ENCODE results near the gene ISCU.

DNA sequence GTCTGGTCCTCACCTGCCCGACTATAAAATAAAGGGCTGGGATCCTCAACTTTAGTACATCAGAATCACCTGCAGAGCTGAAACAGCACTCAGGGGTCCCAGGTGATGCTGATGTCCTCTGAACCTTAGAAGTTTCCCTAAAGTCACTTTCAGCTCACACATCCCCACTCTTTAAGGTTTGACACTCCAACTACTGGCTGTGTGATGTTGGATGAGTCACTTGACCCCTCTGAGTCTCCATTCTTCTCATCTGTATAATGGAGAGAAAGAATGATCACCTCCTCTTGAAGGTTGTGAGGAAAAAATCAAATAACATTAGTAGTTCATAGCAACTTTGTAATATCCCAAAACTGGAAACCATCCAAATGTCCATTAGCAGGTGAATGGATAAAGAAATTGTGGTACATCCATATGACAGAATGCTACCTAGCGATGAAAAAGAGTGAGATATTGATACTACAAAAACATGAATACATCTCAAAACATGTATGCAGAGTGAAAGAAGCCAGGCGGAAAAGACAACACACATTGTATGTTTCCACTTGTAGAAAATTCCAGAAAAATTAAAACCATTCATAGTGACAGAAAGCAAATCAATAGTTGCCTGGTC, 22.2 kb downstream of the ISCU start:
- TF ChIP-seq EP300 (IDR thresholded peaks at IDR 0.05) (no peak), POLR2AphosphoS5 (IDR thresholded peaks at IDR 0.05) (no peak)
- TF ChIP-seq, protein P1, sequence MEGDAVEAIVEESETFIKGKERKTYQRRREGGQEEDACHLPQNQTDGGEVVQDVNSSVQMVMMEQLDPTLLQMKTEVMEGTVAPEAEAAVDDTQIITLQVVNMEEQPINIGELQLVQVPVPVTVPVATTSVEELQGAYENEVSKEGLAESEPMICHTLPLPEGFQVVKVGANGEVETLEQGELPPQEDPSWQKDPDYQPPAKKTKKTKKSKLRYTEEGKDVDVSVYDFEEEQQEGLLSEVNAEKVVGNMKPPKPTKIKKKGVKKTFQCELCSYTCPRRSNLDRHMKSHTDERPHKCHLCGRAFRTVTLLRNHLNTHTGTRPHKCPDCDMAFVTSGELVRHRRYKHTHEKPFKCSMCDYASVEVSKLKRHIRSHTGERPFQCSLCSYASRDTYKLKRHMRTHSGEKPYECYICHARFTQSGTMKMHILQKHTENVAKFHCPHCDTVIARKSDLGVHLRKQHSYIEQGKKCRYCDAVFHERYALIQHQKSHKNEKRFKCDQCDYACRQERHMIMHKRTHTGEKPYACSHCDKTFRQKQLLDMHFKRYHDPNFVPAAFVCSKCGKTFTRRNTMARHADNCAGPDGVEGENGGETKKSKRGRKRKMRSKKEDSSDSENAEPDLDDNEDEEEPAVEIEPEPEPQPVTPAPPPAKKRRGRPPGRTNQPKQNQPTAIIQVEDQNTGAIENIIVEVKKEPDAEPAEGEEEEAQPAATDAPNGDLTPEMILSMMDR (IDR thresholded peaks at IDR 0.05), result no peak

Measured in stomach (tissue), 4 donors.